OCI-LY3 (cell line): ENCODE measurements around the gene KRT80.
A peak's percentile ranks its signal among the peaks of the same experiment; 100 is the strongest.

Experiments used
- H2AFZ ChIP-seq: fragments of 200-600, 300-600 bp; shearing (Covaris generic); 2 replicates; pipeline ENCODE4 v1.6.0; 2014; ENCODE audit warnings: antibody characterized with exemption, low read depth, low read length
- H3K27ac ChIP-seq: fragments of 200-600, 300-600 bp; sonication (generic); 2 replicates; pipeline ENCODE4 v1.5.1; 2014; ENCODE audit warnings: mild to moderate bottlenecking, low read length, moderate library complexity, mixed read lengths
- H3K27me3 ChIP-seq: fragments of 200-600, 300-600 bp; sonication (generic); 2 replicates; pipeline ENCODE4 v1.6.1; 2014; ENCODE audit warnings: low read depth, low read length, mixed read lengths
- H3K36me3 ChIP-seq: fragments of 200-600, 300-600 bp; sonication (generic); replicated peaks from 2 replicates; pipeline ENCODE3; 2014; ENCODE audit warnings: low read depth, low read length, mixed read lengths
- H3K4me1 ChIP-seq: fragments of 300-600, 200-600 bp; sonication (generic); 2 replicates; pipeline ENCODE4 v1.6.1; 2014; ENCODE audit warnings: low read length, mixed read lengths
- H3K4me2 ChIP-seq: fragments of 200-600, 300-600 bp; sonication (generic); 2 replicates; pipeline ENCODE4 v1.6.1; 2014; ENCODE audit warnings: low read length, mixed read lengths
- H3K4me3 ChIP-seq: fragments of 300-600, 200-600 bp; sonication (generic); 2 replicates; pipeline ENCODE4 v1.5.1; 2014; ENCODE audit warnings: antibody characterized with exemption, mild to moderate bottlenecking, low read length, moderate library complexity
- H3K79me2 ChIP-seq: fragments of 300-600, 200-600 bp; shearing (Covaris generic); 2 replicates; pipeline ENCODE4 v1.6.1; 2014; ENCODE audit warnings: mild to moderate bottlenecking, low read length, mixed read lengths
- H3K9ac ChIP-seq: fragments of 300-600, 200-600 bp; shearing (Covaris generic); 2 replicates; pipeline ENCODE4 v1.6.0; 2014; ENCODE audit warnings: mild to moderate bottlenecking, low read length, moderate library complexity
- H3K9me3 ChIP-seq: fragments of 200-600, 300-600 bp; shearing (Covaris generic); 2 replicates; pipeline ENCODE4 v1.6.1; 2014; ENCODE audit warnings: low read length, mixed read lengths; ENCODE audit not compliant: insufficient read depth
- H4K20me1 ChIP-seq: fragments of 200-600, 300-600 bp; sonication (generic); 2 replicates; pipeline ENCODE4 v1.6.1; 2016; ENCODE audit warnings: low read length, mixed read lengths; ENCODE audit not compliant: insufficient read depth
- CTCF ChIP-seq: fragments of 200-600, 300-600 bp; sonication (generic); IDR thresholded peaks from 2 replicates; pipeline ENCODE4 v1.5.1; 2014; ENCODE audit warnings: antibody characterized with exemption, low read length, low read depth
- EZH2phosphoT487 ChIP-seq: fragments of 200-600 bp; shearing (Covaris generic); IDR thresholded peaks from 2 replicates; pipeline ENCODE4 v1.6.1; 2018; ENCODE audit warnings: antibody characterized with exemption, mixed run types, low read depth

KRT80 gene

GRCh38 chr12:52224151-52224550 lies 32.3 kb upstream of the KRT80 start:
- H4K20me1 ChIP-seq, result no peaks in the 10 kb centered on the region
- no peak overlapping the region for H3K9ac ChIP-seq
- H3K4me3 ChIP-seq, result no peak overlapping the region
- H3K4me1 ChIP-seq, result peaks cover 12% of the 10 kb centered on the region
- no peak overlapping the region for H3K27ac ChIP-seq
- no peak for TF ChIP-seq EZH2phosphoT487
- TF ChIP-seq CTCF, result no peak
- H3K4me2 ChIP-seq, result no peak overlapping the region
- H3K36me3 ChIP-seq, result no peaks in the 10 kb centered on the region
- H2AFZ ChIP-seq, result no peak overlapping the region
- H3K9me3 ChIP-seq, result no peaks in the 10 kb centered on the region
- H3K27me3 ChIP-seq, result peaks cover 54% of the 10 kb centered on the region
- no peaks in the 10 kb centered on the region for H3K79me2 ChIP-seq

- peaks cover 50% of the 10 kb centered on the region for H3K27me3 ChIP-seq
- no peak overlapping the region for H3K4me2 ChIP-seq
- no peaks in the 10 kb centered on the region for H4K20me1 ChIP-seq
- H2AFZ ChIP-seq, result no peak overlapping the region
- H3K4me3 ChIP-seq, result no peak overlapping the region
- H3K4me1 ChIP-seq, result peaks cover 12% of the 10 kb centered on the region
- no peaks in the 10 kb centered on the region for H3K36me3 ChIP-seq
- TF ChIP-seq CTCF (no peak), EZH2phosphoT487 (no peak)
- H3K9me3 ChIP-seq, result no peaks in the 10 kb centered on the region
- H3K9ac ChIP-seq, result no peak overlapping the region
- no peaks in the 10 kb centered on the region for H3K79me2 ChIP-seq
- no peak overlapping the region for H3K27ac ChIP-seq
Observed at GRCh38 chr12:52223406-52224039, 31.7 kb upstream of the KRT80 start.

- Histone ChIP-seq H3K27ac (no peak overlapping the region), H3K36me3 (no peaks in the 10 kb centered on the region), H4K20me1 (no peaks in the 10 kb centered on the region), H3K9ac (no peak overlapping the region), H3K4me3 (no peak overlapping the region), H3K4me2 (no peak overlapping the region), H2AFZ (no peak overlapping the region), H3K9me3 (no peaks in the 10 kb centered on the region), H3K4me1 (peaks cover 12% of the 10 kb centered on the region), H3K27me3 (peaks cover 47% of the 10 kb centered on the region), H3K79me2 (no peaks in the 10 kb centered on the region)
- TF ChIP-seq CTCF, result no peak
- TF ChIP-seq EZH2phosphoT487, result no peak
Observed at GRCh38 chr12:52222692-52223091, 30.9 kb upstream of the KRT80 start.

GRCh38 chr12:52221912-52222457 lies 30.2 kb upstream of the KRT80 start:
- no peaks in the 10 kb centered on the region for H3K36me3 ChIP-seq
- peaks cover 12% of the 10 kb centered on the region for H3K4me1 ChIP-seq
- H3K9ac ChIP-seq, result no peak overlapping the region
- H3K9me3 ChIP-seq, result no peaks in the 10 kb centered on the region
- peak overlapping the region; percentile 46 for H3K4me2 ChIP-seq
- TF ChIP-seq CTCF (peak; percentile 77), EZH2phosphoT487 (no peak)
- peaks cover 42% of the 10 kb centered on the region for H3K27me3 ChIP-seq
- no peak overlapping the region for H3K4me3 ChIP-seq
- H3K27ac ChIP-seq, result no peak overlapping the region
- no peaks in the 10 kb centered on the region for H4K20me1 ChIP-seq
- H3K79me2 ChIP-seq, result no peaks in the 10 kb centered on the region
- H2AFZ ChIP-seq, result peak overlapping the region; percentile 51; the same call in 1 of the 2 replicates
